Skeletal muscle satellite cell (primary cell): ENCODE results near the gene COL17A1.

Experiments used
- H3K27me3 ChIP-seq: 2 replicates; pipeline ENCODE4 v1.7.0; 2013; ENCODE audit warnings: low read length; ENCODE audit not compliant: control insufficient read depth, insufficient read depth
- H3K36me3 ChIP-seq: 2 replicates; pipeline ENCODE4 v1.7.0; 2013; ENCODE audit warnings: mild to moderate bottlenecking, control low read depth, low read length; ENCODE audit not compliant: insufficient read depth
- H3K4me1 ChIP-seq: 2 replicates; pipeline ENCODE4 v1.7.0; 2013; ENCODE audit warnings: low read length; ENCODE audit not compliant: control insufficient read depth, insufficient read depth
- H3K4me2 ChIP-seq: 2 replicates; pipeline ENCODE4 v1.7.0; 2013; ENCODE audit warnings: mild to moderate bottlenecking, low read length
- H3K4me3 ChIP-seq: 2 replicates; pipeline ENCODE4 v1.7.0; 2013; ENCODE audit warnings: low read length
- H3K9ac ChIP-seq: 2 replicates; pipeline ENCODE4 v1.7.0; 2013; ENCODE audit warnings: mild to moderate bottlenecking, low read depth, low read length, moderate library complexity
- H3K9me3 ChIP-seq: replicated peaks from 2 replicates; pipeline ENCODE4 v1.7.0; 2013; ENCODE audit warnings: mild to moderate bottlenecking, control low read depth, low read length

The COL17A1 gene

DNA sequence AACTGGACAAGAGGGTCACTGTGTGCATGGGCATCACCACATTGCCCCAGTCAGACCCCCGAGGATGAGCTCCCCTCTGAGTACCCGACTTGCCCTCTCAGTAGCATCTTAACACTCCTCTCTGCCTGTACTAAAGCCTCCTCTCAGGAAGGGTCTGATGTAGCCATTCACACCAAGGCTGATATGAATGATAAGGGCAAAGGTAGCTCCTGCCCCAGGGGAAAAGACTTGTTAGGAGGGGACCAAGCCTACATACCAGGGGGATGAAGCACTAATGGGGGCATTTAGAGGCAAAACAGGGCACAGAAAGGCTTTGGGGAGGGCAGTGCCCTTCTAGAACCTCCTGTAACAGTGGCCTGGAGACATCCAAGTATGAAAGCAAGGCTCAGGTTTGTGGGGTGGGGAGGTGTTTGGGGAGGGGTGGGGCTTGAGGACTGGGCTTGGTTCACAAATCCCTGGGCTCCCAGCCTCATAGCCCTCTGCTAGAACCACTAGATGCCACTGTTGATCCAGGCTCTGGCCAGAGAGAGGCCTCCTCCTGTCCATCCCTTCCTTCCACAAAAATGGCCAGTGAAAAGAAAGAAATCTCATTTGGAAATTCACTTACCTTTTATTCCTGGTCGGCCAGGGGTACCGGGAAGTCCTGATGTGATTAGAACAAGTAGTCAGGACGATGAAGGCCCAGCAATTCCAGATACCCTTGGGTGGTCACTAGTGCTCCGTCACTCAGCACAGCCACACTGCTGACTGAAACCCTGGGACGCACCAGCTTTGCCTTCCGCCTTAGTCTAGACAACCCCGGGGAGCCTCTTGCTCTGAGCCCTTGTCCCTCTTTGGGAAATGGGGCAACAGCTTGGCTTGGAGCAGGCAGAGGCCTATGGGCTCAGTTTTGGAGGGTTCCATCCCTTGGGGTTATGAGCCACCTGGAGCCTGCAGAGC lies 40.3 kb downstream of the COL17A1 start:
- Histone ChIP-seq H3K4me1 (peaks cover 16% of the 10 kb centered on the region), H3K36me3 (no peaks in the 10 kb centered on the region)

DNA sequence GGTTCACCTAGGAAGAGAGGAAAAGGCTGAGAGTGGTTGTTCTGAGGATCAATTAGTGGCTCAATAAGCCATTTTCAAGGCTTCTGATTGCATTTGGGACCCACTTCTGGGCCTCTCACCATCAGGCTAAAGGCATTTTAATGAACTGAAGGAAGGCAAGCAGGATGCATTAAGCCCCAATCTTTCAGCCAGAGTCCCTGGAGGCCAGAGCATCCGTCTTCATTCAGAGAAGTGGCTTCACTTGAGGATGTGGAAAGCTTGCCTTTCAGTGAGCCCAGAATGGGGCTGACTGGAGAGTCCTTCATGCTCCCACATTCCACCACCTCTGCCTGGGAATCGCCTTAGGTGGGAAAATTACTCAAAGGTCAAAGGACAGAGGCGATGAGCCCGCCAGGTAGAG lies 41.8 kb downstream of the COL17A1 start:
- H3K9ac ChIP-seq, result no peak overlapping the region
- H3K4me3 ChIP-seq, result no peak overlapping the region
- H3K9me3 ChIP-seq, result no peaks in the 10 kb centered on the region
- H3K36me3 ChIP-seq, result no peaks in the 10 kb centered on the region
- no peak overlapping the region for H3K4me2 ChIP-seq
- H3K27me3 ChIP-seq, result peaks cover 4% of the 10 kb centered on the region
- H3K4me1 ChIP-seq, result peaks cover 1% of the 10 kb centered on the region

More for the DNA sequence above, 40.3 kb downstream of the COL17A1 start:
- H3K27me3 ChIP-seq, result peaks cover 4% of the 10 kb centered on the region
- H3K4me2 ChIP-seq, result no peak overlapping the region
- no peak overlapping the region for H3K4me3 ChIP-seq
- H3K9ac ChIP-seq, result no peak overlapping the region
- no peaks in the 10 kb centered on the region for H3K9me3 ChIP-seq

DNA sequence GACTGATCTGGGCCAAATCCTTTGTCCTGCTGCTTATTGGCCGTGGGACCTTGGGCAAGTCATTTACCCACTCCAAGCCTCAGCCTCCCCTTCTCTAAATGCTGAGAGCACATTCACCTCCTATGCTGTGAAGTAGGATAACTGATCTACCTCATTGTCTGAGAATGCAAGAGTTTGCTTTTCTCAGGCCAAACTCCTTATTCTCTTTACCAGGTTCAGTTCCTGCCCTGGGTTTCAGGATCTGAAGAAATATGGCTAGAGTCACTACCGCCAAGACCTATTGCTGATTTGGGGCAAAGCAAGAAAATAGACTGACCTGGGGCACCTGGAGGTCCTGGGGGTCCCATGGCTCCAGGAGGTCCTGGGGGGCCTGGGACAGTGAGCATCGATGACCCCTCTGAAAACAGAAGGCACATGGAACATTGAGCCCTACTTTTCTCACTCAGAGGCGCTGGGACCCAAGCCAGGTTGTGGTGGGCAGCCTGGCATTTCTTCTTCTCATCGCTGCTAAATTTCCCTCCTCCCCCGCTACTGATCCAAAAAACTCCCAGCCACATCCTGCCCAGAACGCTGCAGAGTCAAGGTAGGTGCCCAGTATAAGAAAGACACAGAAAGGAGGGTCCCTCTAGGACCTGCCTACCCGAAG lies 42.4 kb downstream of the COL17A1 start:
- H3K36me3 ChIP-seq, result no peaks in the 10 kb centered on the region
- H3K27me3 ChIP-seq, result peaks cover 4% of the 10 kb centered on the region
- H3K9me3 ChIP-seq, result no peaks in the 10 kb centered on the region
- H3K4me2 ChIP-seq, result no peak overlapping the region
- no peak overlapping the region for H3K9ac ChIP-seq
- no peak overlapping the region for H3K4me3 ChIP-seq
- H3K4me1 ChIP-seq, result no peaks in the 10 kb centered on the region

DNA sequence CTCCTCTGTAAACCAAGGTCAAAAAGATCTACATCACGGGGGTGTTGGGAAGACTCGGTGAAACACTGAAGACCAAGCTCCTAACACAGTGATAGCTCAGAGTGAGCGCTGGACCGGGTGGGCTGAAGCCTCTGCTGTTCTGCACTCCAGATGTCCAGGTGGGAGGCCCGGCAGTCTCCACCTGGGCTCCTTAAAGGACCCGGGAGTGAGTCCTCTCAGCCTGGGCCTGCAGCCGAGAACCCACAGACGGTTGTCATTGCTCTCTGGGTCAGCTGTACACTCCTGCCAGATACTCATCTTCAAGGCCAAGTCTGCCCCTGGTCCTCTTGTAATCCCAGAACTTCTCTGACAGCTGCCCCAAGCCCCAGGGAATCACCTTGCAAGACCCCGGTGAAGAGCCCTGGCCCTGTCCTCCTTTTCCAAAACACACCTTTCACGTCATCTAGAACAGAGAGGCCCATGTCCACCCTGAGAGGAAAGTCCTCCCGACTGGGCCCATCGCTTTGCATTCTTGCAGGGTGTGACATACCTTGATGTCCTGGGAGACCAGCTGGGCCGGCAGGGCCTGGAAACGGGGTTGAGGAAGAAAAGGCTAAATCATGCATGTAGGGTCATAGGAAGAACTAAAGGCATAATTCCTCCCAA lies 43.7 kb downstream of the COL17A1 start:
- H3K27me3 ChIP-seq, result peaks cover 4% of the 10 kb centered on the region
- H3K36me3 ChIP-seq, result no peaks in the 10 kb centered on the region
- no peak overlapping the region for H3K4me3 ChIP-seq
- no peaks in the 10 kb centered on the region for H3K4me1 ChIP-seq
- no peak overlapping the region for H3K4me2 ChIP-seq
- no peaks in the 10 kb centered on the region for H3K9me3 ChIP-seq
- no peak overlapping the region for H3K9ac ChIP-seq

DNA sequence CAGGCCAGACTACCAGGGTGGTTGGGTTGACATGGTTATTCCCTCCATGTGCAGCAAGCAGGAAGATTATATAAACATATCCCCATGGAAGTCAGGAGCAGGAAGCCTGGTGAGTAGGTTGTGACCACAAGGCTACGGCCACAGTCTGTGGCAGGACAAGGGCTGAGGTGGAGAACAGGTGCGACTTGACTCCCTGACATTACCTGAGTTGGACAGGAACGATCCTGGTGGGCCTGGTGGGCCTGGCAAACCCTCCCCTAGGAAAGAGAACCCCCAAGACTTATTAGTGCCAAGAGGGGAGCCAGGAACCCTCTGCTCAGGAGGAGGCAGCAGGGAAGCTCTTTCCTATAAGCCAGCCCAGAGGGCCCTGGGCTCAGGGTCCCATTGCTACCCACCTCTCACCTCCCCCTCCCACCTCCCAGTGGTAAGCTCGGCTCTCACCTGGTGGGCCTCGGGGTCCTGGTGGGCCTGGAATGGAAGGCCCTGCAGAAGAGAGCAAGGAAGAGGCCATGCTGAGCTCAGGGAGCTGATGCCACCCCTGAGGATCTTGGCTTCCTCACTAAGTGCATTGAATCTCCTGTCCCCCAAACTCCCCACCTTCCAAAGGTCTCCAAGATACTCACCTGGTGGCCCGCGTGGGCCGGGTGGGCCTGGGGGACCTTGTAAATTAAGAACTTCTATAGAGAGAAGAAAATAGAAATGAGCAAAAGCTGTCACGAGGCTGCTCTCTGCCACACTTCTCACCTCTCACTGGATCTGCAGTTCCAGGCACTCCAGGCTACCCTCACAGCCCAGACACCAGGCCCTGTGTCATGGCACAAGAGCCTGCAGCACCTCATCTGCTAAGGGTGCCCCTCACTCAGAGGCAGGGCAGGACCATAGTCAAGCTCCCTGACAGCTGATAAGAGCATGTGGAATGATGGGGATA lies 44.6 kb downstream of the COL17A1 start:
- H3K9me3 ChIP-seq, result no peaks in the 10 kb centered on the region
- no peaks in the 10 kb centered on the region for H3K4me1 ChIP-seq
- no peak overlapping the region for H3K4me3 ChIP-seq
- H3K9ac ChIP-seq, result no peak overlapping the region
- no peak overlapping the region for H3K4me2 ChIP-seq
- H3K36me3 ChIP-seq, result no peaks in the 10 kb centered on the region
- H3K27me3 ChIP-seq, result peaks cover 4% of the 10 kb centered on the region

DNA sequence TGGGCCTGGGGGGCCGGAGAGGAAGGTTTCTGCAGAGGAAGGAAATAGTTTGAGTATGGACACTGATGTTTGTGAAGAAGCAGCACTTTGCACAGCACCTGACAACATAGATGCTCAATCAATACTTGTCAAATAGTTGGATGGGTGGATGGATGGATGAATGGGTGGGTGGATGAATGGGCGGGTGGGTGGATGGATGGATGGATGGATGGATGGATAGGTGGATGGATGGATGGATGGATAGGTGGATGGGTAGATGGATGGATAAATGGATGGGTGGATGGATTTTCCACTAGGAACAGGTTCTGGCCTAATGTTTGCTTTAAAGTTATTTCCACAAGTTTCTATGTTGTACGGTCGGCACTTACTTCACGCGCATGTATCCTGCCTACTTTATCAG lies 45.3 kb downstream of the COL17A1 start:
- H3K4me1 ChIP-seq, result no peaks in the 10 kb centered on the region
- H3K27me3 ChIP-seq, result peaks cover 4% of the 10 kb centered on the region
- H3K9ac ChIP-seq, result no peak overlapping the region
- H3K4me3 ChIP-seq, result no peak overlapping the region
- H3K4me2 ChIP-seq, result no peak overlapping the region
- H3K36me3 ChIP-seq, result no peaks in the 10 kb centered on the region
- no peaks in the 10 kb centered on the region for H3K9me3 ChIP-seq

DNA sequence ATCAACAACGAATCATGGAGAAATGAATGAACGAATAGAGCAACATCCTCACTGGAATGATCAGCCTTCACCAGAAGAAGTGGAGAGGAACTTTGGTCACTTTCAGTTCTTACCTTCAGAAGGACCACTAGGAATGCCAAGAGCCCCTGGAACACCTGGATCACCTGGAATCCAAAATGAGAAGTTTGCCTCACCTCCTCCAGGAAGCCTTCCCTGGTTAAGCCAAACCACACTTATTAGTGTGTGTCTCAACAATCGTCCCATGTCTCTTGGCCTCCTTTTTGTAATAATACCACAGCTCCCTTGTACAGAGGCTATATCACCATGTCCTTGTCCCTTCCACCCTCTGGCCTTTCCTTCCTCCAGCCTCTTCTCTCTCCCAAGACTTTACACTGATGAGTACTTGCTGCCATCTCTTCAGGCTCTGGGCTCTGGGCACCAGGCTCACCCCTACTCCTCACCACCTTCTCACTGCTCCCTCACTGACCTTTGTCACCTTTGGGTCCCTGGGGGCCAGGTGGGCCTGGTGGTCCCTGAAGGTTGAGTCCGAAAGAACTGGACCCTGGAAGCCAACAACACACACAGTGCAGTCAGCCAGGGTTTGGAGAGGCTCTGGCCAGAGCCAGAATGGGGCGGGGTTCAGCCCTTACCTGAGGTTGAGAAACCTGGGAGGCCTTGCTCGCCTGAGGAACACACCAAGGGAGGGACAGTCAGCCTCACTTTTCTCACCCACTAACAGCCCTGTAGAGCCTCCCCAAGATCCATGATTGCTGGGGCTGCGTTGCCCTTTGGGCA lies 46.5 kb downstream of the COL17A1 start:
- Histone ChIP-seq H3K9me3 (no peaks in the 10 kb centered on the region), H3K4me3 (no peak overlapping the region), H3K4me1 (no peaks in the 10 kb centered on the region), H3K36me3 (no peaks in the 10 kb centered on the region), H3K27me3 (peaks cover 4% of the 10 kb centered on the region), H3K9ac (no peak overlapping the region), H3K4me2 (no peak overlapping the region)

DNA sequence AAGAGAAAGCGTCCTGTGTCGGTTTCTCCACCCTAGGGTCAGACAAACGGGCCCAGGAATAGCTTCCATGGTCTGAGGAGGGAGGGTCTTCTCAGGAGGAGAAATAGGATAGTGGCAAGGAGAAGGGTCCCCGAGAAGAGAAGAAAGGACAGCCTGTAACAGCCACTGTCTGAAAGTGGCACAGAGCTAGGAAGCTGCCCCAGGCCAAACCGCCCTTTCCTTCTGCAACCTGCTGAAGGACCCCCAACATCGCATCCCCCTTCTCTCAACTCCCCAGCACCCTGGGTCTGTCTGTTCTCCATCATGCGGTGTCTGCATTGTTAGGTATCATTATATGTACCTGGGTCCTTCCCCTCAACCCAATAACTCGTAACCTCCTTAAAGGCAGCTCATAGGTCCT lies 47.1 kb downstream of the COL17A1 start:
- no peaks in the 10 kb centered on the region for H3K4me1 ChIP-seq
- H3K4me3 ChIP-seq, result no peak overlapping the region
- H3K36me3 ChIP-seq, result no peaks in the 10 kb centered on the region
- H3K9me3 ChIP-seq, result no peaks in the 10 kb centered on the region
- H3K9ac ChIP-seq, result no peak overlapping the region
- no peaks in the 10 kb centered on the region for H3K27me3 ChIP-seq
- no peak overlapping the region for H3K4me2 ChIP-seq

DNA sequence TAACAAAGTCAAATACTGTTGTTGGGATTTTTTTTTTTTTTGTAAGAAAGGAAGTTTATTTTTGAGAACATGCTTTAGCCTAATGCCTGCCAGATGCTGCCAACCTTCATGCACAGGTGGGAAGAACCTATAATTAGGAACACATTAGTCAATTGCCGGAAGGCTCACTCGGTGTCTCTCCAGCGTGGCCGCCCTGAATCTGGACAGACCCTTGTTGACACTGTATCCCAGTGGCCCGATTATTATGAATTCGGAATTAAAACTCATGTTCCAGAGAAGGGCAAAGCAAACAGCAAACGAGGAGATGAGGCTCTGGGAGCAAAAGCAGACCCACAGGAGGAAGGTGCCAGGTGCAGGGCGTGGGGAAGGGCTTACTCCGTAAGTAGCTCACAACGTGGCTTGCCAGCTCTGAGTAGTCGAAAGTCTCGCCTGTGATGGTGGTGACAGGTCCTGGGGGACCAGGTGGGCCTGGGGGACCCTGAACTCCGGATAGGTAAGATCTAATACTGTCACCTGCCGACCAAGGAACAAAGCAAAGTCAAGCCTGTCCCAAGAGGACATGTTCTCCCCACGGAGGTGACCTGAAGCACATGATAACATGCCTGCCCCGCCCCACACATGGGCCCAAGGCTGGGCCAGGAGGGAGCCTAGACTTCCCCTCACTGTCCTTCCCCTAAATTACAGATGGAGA lies 48.3 kb downstream of the COL17A1 start:
- Histone ChIP-seq H3K9ac (no peak overlapping the region), H3K4me2 (no peak overlapping the region), H3K4me1 (no peaks in the 10 kb centered on the region), H3K4me3 (no peak overlapping the region), H3K9me3 (no peaks in the 10 kb centered on the region), H3K27me3 (no peaks in the 10 kb centered on the region), H3K36me3 (peaks cover 6% of the 10 kb centered on the region)
